ENCODE data around the gene HPF1.
A peak's percentile ranks its signal among the peaks of the same experiment; 100 is the strongest.
"Not testable (repeated sequence)": the region's sequence is repeated elsewhere in the genome, so short reads cannot be mapped to it uniquely, and the experiment has no call there.

HPF1 gene

GRCh38 chr4:169757575-169758184 is at the start of gene HPF1:
Gene HPF1, minus strand, starts transcription at chr4:169757944. Its CDS starts 67 bp downstream, at chr4:169757877.
- peak; percentile 95 for DNase-seq

- DNase-seq, result not testable (repeated sequence)
Measured at GRCh38 chr4:169806770-169807169, 49.0 kb upstream of the HPF1 start.

GRCh38 chr4:169803413-169803812 is 45.7 kb upstream of the HPF1 start:
- no peak for DNase-seq

- no peak for DNase-seq
Measured at GRCh38 chr4:169802873-169803272, 45.1 kb upstream of the HPF1 start.

GRCh38 chr4:169800541-169800940 is 42.8 kb upstream of the HPF1 start:
- DNase-seq, result no peak

GRCh38 chr4:169799260-169799659 is 41.5 kb upstream of the HPF1 start:
- DNase-seq, result no peak

- no peak for DNase-seq
Measured at GRCh38 chr4:169795585-169795984, 37.8 kb upstream of the HPF1 start.

- DNase-seq, result peak; percentile 5
Measured at GRCh38 chr4:169791527-169792156, 33.9 kb upstream of the HPF1 start.

- no peak for DNase-seq
Measured at GRCh38 chr4:169791062-169791461, 33.3 kb upstream of the HPF1 start.

GRCh38 chr4:169774466-169775445 is 17.0 kb upstream of the HPF1 start:
- peak; percentile 16 for DNase-seq

- DNase-seq, result no peak
Measured at GRCh38 chr4:169773889-169774288, 16.1 kb upstream of the HPF1 start.

GRCh38 chr4:169771556-169772080 is 13.9 kb upstream of the HPF1 start:
- DNase-seq, result not testable (repeated sequence)

- DNase-seq, result no peak
Measured at GRCh38 chr4:169770416-169770815, 12.7 kb upstream of the HPF1 start.

GRCh38 chr4:169768385-169768784 is 10.6 kb upstream of the HPF1 start:
- DNase-seq, result no peak

GRCh38 chr4:169766741-169767140 is 9.0 kb upstream of the HPF1 start:
- DNase-seq, result no peak

- DNase-seq, result no peak
Measured at GRCh38 chr4:169765835-169766234, 8.1 kb upstream of the HPF1 start.

- no peak for DNase-seq
Measured at GRCh38 chr4:169761846-169762245, 4.1 kb upstream of the HPF1 start.

- DNase-seq, result no peak
Measured at GRCh38 chr4:169758401-169758962, 738 bp upstream of the HPF1 start.

- DNase-seq, result no peak
Measured at GRCh38 chr4:169756971-169757574, 671 bp downstream of the HPF1 start.

- no peak for DNase-seq
Measured at GRCh38 chr4:169745291-169745690, 12.5 kb downstream of the HPF1 start.

- DNase-seq, result no peak
Measured at GRCh38 chr4:169744601-169745000, 13.1 kb downstream of the HPF1 start.

- DNase-seq, result no peak
Measured at GRCh38 chr4:169741569-169741968, 16.2 kb downstream of the HPF1 start.

- not testable (repeated sequence) for DNase-seq
Measured at GRCh38 chr4:169738604-169739003, 19.1 kb downstream of the HPF1 start.
